MM.1S (cell line): ENCODE measurements around the gene AUTS2.

ENCODE experiments used
- CTCF ChIP-seq: fragments of 300-600 bp; sonication (generic); IDR thresholded peaks from 2 replicates; pipeline ENCODE4 v1.5.1; 2016; ENCODE audit warnings: antibody characterized with exemption, low read length, mixed read lengths
- EZH2 ChIP-seq: fragments of 300-600 bp; sonication (generic); optimal IDR thresholded peaks from 2 replicates; pipeline ENCODE3; 2017; ENCODE audit warnings: low read depth, mild to moderate bottlenecking, antibody characterized with exemption, low read length, mixed read lengths

- TF ChIP-seq CTCF (no peak), EZH2 (no peak)
Observed at GRCh38 chr7:70787286-70787685, 1189.0 kb downstream of the AUTS2 start.
